ENCODE data around the gene CHRM2. TPM values are rescaled to one million over a fixed set of nuclear protein-coding genes. Genes with fewer than 3 reads are reported as not detected.

CHRM2 gene
- total RNA-seq, 1 donor from 2014 or later = not detected

GRCh38 chr7:137003086-137003485 lies 134.6 kb downstream of the CHRM2 start:
- intact Hi-C loops (cut with micrococcal nuclease) = no loop called here
- Mint-ChIP-seq H3K36me3 (ENCODE audit: low read depth) (no peaks in the 10 kb centered on the region), H3K27me3 (no peaks in the 10 kb centered on the region), H3K4me3 (no peak overlapping the region), H3K9me3 (no peaks in the 10 kb centered on the region), H3K4me1 (no peaks in the 10 kb centered on the region), H3K27ac (no peak overlapping the region)
- DNase-seq = no peak

DNA sequence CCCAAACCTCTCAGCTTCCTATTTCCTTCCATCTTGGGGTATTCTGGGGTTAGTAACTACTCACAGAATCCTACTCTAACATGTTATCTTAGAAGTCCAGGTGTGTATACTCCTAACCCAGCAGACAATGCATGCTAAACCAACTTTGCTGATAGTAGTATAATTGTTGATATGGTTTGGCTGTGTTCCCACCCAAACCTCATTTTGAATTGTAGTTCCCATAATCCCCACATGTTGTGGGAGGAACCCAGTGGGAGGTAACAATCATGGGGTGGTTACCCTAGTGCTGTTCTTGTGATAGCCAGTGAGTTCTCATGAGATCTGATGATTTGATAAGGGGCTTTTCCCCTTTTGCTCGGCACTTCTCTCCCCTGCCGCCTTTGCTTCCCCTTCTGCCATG lies 135.1 kb downstream of the CHRM2 start:
- Mint-ChIP-seq H3K27ac (no peak overlapping the region), H3K4me1 (no peaks in the 10 kb centered on the region), H3K36me3 (ENCODE audit: low read depth) (no peaks in the 10 kb centered on the region), H3K4me3 (no peak overlapping the region), H3K9me3 (no peaks in the 10 kb centered on the region), H3K27me3 (no peaks in the 10 kb centered on the region)
- DNase-seq = no peak
- intact Hi-C loops (cut with micrococcal nuclease) = no loop called here

DNA sequence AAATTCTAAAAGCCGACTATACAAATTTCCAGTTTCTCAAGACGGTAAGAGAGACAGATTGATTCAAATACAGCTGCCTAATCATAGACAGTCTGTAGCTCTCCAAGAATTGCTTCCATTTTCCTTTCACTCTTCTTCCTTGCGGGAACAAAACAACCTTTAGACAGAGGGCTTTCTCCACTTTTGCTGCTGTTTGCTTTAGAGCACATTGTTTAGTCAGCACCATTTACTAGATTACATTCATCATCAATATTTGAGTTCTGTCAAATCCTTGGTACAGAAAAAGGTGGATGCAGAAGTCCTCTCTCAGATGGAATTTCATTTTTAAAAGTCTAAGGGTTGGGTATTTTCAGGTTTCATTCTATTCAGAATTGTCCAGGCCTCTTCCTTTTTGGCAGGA lies 137.4 kb downstream of the CHRM2 start:
- H3K27ac Mint-ChIP-seq = no peak overlapping the region
- H3K27me3 Mint-ChIP-seq = no peaks in the 10 kb centered on the region
- no peaks in the 10 kb centered on the region for H3K9me3 Mint-ChIP-seq
- H3K4me1 Mint-ChIP-seq = no peaks in the 10 kb centered on the region
- no peak overlapping the region for H3K4me3 Mint-ChIP-seq
- DNase-seq = no peak
- no peaks in the 10 kb centered on the region for H3K36me3 Mint-ChIP-seq (ENCODE audit: low read depth)
- intact Hi-C loops (cut with micrococcal nuclease) = no loop called here

DNA sequence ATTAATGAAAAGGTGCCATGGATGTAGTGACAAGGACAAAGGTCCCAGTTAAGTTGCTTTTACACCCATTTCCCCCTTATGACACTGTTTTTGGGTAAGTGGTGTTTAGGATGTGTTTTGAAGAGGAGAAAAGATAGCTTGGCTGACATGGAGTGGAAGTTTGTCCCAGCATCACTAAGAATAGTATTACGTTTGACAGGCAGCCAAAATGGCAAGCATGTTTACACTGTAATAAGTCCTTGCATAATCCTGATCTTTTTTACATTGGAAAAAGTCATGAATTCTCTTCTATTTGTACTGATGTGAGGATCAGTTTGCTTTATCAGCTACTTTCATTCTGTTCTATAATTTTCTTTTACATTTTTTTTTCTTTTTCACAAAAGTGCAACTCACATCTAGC lies 137.8 kb downstream of the CHRM2 start:
- intact Hi-C loops (cut with micrococcal nuclease) = no loop called here
- H3K4me1 Mint-ChIP-seq = no peaks in the 10 kb centered on the region
- no peaks in the 10 kb centered on the region for H3K36me3 Mint-ChIP-seq (ENCODE audit: low read depth)
- no peaks in the 10 kb centered on the region for H3K9me3 Mint-ChIP-seq
- H3K27ac Mint-ChIP-seq = no peak overlapping the region
- DNase-seq = no peak
- H3K27me3 Mint-ChIP-seq = no peaks in the 10 kb centered on the region
- no peak overlapping the region for H3K4me3 Mint-ChIP-seq

DNA sequence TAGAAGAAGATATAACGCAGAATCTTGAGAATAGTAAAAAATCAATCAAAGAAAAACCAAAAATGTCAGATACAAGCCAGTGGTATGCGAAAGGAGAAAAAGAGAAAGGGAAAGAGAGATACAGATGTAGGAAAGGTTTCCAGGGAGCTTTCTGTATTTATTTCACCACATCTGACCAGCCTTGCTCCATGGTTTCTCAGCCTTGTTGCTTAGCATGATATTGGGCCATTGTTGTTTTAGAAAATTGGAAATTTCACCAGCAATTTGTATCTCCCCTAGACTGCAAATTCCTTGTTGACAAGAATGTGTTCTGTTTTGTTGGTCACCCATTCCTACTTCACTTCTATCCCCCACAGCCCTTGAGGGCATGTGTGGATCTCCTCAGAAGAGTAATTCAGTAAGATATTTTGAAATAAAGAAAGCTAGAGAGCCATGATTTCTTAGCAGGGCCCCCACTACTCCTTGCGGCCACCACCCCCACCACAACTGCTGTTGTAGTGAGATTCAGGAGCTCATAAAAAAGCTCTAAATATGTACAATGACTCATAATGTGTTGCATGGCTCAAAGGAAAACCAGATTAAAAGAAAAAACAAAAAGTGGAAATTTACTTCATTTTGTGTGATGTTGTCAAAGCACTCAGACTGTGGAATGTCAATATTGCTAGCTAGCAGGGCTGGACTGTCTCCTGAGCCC lies 138.7 kb downstream of the CHRM2 start:
- Mint-ChIP-seq H3K4me3 (no peak overlapping the region), H3K9me3 (no peaks in the 10 kb centered on the region), H3K4me1 (no peaks in the 10 kb centered on the region)

GRCh38 chr7:137009404-137009803 lies 141.0 kb downstream of the CHRM2 start:
- H3K27ac Mint-ChIP-seq = no peak overlapping the region
- intact Hi-C loops (cut with micrococcal nuclease) = no loop called here
- no peak overlapping the region for H3K4me3 Mint-ChIP-seq
- H3K36me3 Mint-ChIP-seq (ENCODE audit: low read depth) = no peaks in the 10 kb centered on the region
- no peaks in the 10 kb centered on the region for H3K4me1 Mint-ChIP-seq
- H3K27me3 Mint-ChIP-seq = no peaks in the 10 kb centered on the region
- H3K9me3 Mint-ChIP-seq = no peaks in the 10 kb centered on the region
- DNase-seq = no peak

More for the DNA sequence above, 138.7 kb downstream of the CHRM2 start:
- intact Hi-C loops (cut with micrococcal nuclease) = no loop called here
- Mint-ChIP-seq H3K36me3 (ENCODE audit: low read depth) (no peaks in the 10 kb centered on the region), H3K27me3 (no peaks in the 10 kb centered on the region), H3K27ac (no peak overlapping the region)
- DNase-seq = no peak

GRCh38 chr7:137015015-137015414 lies 146.6 kb downstream of the CHRM2 start:
- no peak for DNase-seq
- no peaks in the 10 kb centered on the region for H3K27me3 Mint-ChIP-seq
- intact Hi-C loops (cut with micrococcal nuclease) = no loop called here
- H3K4me1 Mint-ChIP-seq = no peaks in the 10 kb centered on the region
- H3K27ac Mint-ChIP-seq = no peak overlapping the region
- no peaks in the 10 kb centered on the region for H3K9me3 Mint-ChIP-seq
- H3K36me3 Mint-ChIP-seq (ENCODE audit: low read depth) = no peaks in the 10 kb centered on the region
- no peak overlapping the region for H3K4me3 Mint-ChIP-seq

- Mint-ChIP-seq H3K36me3 (ENCODE audit: low read depth) (no peaks in the 10 kb centered on the region), H3K27ac (no peak overlapping the region)
Measured at GRCh38 chr7:137017221-137017620, 148.8 kb downstream of the CHRM2 start.

GRCh38 chr7:137018468-137018867 lies 150.0 kb downstream of the CHRM2 start:
- no peak overlapping the region for H3K27ac Mint-ChIP-seq
- intact Hi-C loops (cut with micrococcal nuclease) = no loop called here
- H3K9me3 Mint-ChIP-seq = no peaks in the 10 kb centered on the region
- DNase-seq = no peak
- no peaks in the 10 kb centered on the region for H3K4me1 Mint-ChIP-seq
- no peak overlapping the region for H3K4me3 Mint-ChIP-seq
- no peaks in the 10 kb centered on the region for H3K36me3 Mint-ChIP-seq (ENCODE audit: low read depth)
- H3K27me3 Mint-ChIP-seq = no peaks in the 10 kb centered on the region

More at GRCh38 chr7:137017221-137017620, 148.8 kb downstream of the CHRM2 start:
- Mint-ChIP-seq H3K9me3 (no peaks in the 10 kb centered on the region), H3K27me3 (no peaks in the 10 kb centered on the region), H3K4me3 (no peak overlapping the region), H3K4me1 (no peaks in the 10 kb centered on the region)
- DNase-seq = no peak
- intact Hi-C loops (cut with micrococcal nuclease) = no loop called here

- H3K27me3 Mint-ChIP-seq = no peaks in the 10 kb centered on the region
- no peak for DNase-seq
- no peak overlapping the region for H3K27ac Mint-ChIP-seq
- H3K4me3 Mint-ChIP-seq = no peak overlapping the region
- H3K4me1 Mint-ChIP-seq = no peaks in the 10 kb centered on the region
- peaks cover 3% of the 10 kb centered on the region for H3K9me3 Mint-ChIP-seq
- intact Hi-C loops (cut with micrococcal nuclease) = no loop called here
- H3K36me3 Mint-ChIP-seq (ENCODE audit: low read depth) = no peaks in the 10 kb centered on the region
Measured at GRCh38 chr7:137020351-137020750, 151.9 kb downstream of the CHRM2 start.

DNA sequence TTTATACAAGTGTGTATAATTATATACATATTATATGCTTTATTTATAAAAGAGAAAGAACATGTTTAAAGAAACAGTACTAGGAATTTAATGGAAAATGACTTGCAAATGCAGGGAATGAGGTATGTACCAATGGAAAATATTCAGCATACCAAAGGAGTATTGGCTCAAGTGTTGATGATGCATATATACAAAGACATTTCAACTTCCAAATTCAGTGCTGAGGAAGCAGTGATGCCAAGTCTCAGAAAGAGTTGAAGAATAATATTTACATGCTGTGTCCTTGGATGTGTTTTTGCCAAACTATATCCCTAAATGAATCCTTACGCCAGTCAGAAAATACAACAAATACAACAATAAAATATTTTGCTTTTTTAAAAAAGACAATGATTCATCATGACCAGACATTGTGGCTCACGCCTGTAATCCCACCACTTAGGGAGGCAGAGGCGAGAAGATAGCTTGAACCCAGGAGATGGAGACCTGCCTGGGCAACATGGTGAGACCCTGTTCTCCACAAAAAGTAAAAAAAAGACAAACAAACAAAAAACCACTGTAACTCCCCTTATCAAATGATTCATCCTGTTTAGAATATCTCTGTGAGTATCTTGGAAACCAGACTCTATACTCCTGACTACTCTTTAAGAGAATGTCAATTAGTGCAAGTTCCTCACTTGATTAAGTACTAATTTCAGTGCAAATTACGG lies 157.2 kb downstream of the CHRM2 start:
- DNase-seq = no peak
- H3K27me3 Mint-ChIP-seq = no peaks in the 10 kb centered on the region
- H3K36me3 Mint-ChIP-seq (ENCODE audit: low read depth) = no peaks in the 10 kb centered on the region
- H3K27ac Mint-ChIP-seq = no peak overlapping the region
- H3K4me1 Mint-ChIP-seq = no peaks in the 10 kb centered on the region
- peaks cover 3% of the 10 kb centered on the region for H3K9me3 Mint-ChIP-seq
- no peak overlapping the region for H3K4me3 Mint-ChIP-seq
- intact Hi-C loops (cut with micrococcal nuclease) = no loop called here

DNA sequence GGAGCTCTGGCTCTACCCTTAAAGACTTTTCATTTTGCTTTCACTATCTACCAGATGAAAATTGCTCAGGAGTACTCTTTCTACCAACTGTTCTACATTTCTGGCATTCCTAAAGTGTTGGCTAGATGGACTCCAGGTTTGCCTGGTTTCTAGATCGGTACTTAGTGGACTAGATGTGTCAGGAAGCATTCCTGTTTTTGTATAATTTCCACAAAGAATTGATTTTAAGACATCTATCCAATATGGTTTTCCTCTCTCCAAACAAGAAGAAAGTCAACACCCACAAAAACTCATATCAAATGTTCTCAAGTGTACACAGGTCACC lies 157.7 kb downstream of the CHRM2 start:
- Mint-ChIP-seq H3K27ac (no peak overlapping the region), H3K4me1 (no peaks in the 10 kb centered on the region), H3K4me3 (no peak overlapping the region), H3K36me3 (ENCODE audit: low read depth) (no peaks in the 10 kb centered on the region), H3K9me3 (peaks cover 3% of the 10 kb centered on the region), H3K27me3 (no peaks in the 10 kb centered on the region)
- no peak for DNase-seq
- intact Hi-C loops (cut with micrococcal nuclease) = no loop called here

DNA sequence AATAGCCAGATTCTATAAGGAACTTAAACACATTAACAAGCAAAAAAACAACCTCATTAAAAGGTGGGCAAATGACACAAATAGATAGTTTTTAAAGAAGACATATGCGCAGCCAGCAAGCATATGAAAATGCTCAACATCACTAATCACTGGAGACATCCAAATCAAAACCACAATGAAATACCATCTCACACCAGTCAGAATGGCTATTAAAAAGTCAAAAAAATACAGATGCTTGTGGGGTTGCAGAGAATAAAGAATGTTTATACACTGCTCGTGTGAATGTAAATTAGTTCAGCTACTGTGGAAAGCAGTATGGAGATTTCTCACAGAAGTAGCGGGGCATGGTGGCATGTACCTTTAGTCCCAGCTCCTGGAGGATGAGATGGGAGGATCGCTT lies 164.0 kb downstream of the CHRM2 start:
- intact Hi-C loops (cut with micrococcal nuclease) = no loop called here
- no peak overlapping the region for H3K27ac Mint-ChIP-seq
- no peaks in the 10 kb centered on the region for H3K27me3 Mint-ChIP-seq
- no peaks in the 10 kb centered on the region for H3K36me3 Mint-ChIP-seq (ENCODE audit: low read depth)
- DNase-seq = no peak
- no peaks in the 10 kb centered on the region for H3K4me1 Mint-ChIP-seq
- H3K9me3 Mint-ChIP-seq = no peaks in the 10 kb centered on the region
- H3K4me3 Mint-ChIP-seq = no peak overlapping the region

DNA sequence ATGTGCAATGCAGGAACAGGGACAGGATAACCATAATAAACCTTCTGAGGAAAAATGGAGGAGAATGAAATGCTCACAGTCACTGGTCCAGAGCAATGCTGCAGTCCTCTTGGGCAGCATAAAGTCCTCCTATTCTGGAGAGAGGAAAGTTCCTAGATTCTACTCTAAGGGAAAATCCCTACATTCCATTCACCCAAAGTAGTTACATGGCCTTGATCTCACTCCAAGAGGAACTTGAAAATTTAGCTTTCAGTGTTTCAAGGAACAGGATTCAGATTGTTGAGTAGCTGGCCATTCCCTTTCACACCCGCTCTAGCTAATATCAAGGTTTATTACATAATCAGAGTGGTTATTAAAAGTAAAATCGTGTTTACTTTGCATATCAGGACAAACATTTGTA lies 168.3 kb downstream of the CHRM2 start:
- H3K4me3 Mint-ChIP-seq = no peak overlapping the region
- no peaks in the 10 kb centered on the region for H3K36me3 Mint-ChIP-seq (ENCODE audit: low read depth)
- no peak overlapping the region for H3K27ac Mint-ChIP-seq
- intact Hi-C loops (cut with micrococcal nuclease) = no loop called here
- H3K27me3 Mint-ChIP-seq = no peaks in the 10 kb centered on the region
- no peaks in the 10 kb centered on the region for H3K9me3 Mint-ChIP-seq
- no peak for DNase-seq
- no peaks in the 10 kb centered on the region for H3K4me1 Mint-ChIP-seq

DNA sequence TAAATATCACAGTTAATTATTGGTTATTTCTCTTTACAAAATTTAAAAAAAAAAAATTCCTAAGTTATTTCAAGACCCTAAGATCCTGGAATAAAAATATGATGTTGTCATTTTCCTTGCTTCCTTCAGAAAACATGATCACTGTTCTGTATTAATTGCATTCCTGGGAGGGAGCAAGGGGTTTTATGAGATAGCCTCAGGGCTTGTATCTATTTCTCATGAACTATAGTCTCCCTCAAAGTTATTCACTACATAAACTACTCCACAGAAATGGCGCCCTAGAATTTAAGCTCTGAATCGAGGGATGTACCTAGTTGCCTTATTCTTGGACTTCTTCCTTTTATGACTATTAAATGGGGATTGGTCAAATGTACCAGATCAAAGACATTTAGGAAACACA lies 170.3 kb downstream of the CHRM2 start:
- intact Hi-C loops (cut with micrococcal nuclease) = no loop called here
- no peak overlapping the region for H3K27ac Mint-ChIP-seq
- no peaks in the 10 kb centered on the region for H3K36me3 Mint-ChIP-seq (ENCODE audit: low read depth)

More for the DNA sequence above, 170.3 kb downstream of the CHRM2 start:
- no peaks in the 10 kb centered on the region for H3K27me3 Mint-ChIP-seq
- DNase-seq = no peak
- H3K9me3 Mint-ChIP-seq = no peaks in the 10 kb centered on the region
- no peaks in the 10 kb centered on the region for H3K4me1 Mint-ChIP-seq
- no peak overlapping the region for H3K4me3 Mint-ChIP-seq

Data from activated CD4-positive, alpha-beta T cell treated with anti-CD3 and anti-CD28 coated beads, Interleukin-2, amount 10 ng/mL, durations not matched to agents 24 days and 14 days (primary cell).